ENCODE measurements around the gene GLT1D1. TPM values are rescaled to one million over a fixed set of nuclear protein-coding genes. Genes with fewer than 3 reads are reported as not detected.

The GLT1D1 gene
- total RNA-seq, 4 donors from 2014 or later, result not detected

- Histone ChIP-seq H3K27ac (no peak overlapping the region), H3K4me1 (no peaks in the 10 kb centered on the region), H3K4me3 (no peak overlapping the region), H3K36me3 (no peaks in the 10 kb centered on the region), H3K27me3 (no peaks in the 10 kb centered on the region), H3K9me3 (no peaks in the 10 kb centered on the region)
- 60 to 83% methylated on average over 1 to 12 of the region's 12 CpGs for WGBS, 2 donors (ENCODE audit: low coverage in 1 of 2)
- intact Hi-C loops (cut with DNase I; ENCODE audit: low total_unique reads) (no loop called here), in situ Hi-C loops (cut with MboI; ENCODE audit: low pct_ligation_motif_present in 1 of 4, low pct_unique_long_range_greater_than_20kb in 1 of 4, low sequenced_read_pairs in 3 of 4) (no loop called here)
- DNase-seq, result no peak
- TF ChIP-seq POLR2A (IDR thresholded peaks at IDR 0.05), result no peak
- no peak for TF ChIP-seq EP300 (IDR thresholded peaks at IDR 0.05; ENCODE audit: low read depth)
- TF ChIP-seq POLR2AphosphoS5 (IDR thresholded peaks at IDR 0.05), result no peak
- no peak for TF ChIP-seq CTCF (IDR thresholded peaks at IDR 0.05)
Observed at GRCh38 chr12:128929057-128929456, 75.8 kb downstream of the GLT1D1 start.

- Histone ChIP-seq H3K27me3 (no peaks in the 10 kb centered on the region), H3K4me1 (no peaks in the 10 kb centered on the region), H3K36me3 (no peaks in the 10 kb centered on the region), H3K27ac (no peak overlapping the region), H3K4me3 (no peak overlapping the region), H3K9me3 (no peaks in the 10 kb centered on the region)
- 66% methylated on average over 7 to 13 of the region's 13 CpGs for WGBS, 2 donors (ENCODE audit: low coverage in 1 of 2)
- no peak for TF ChIP-seq POLR2AphosphoS5 (IDR thresholded peaks at IDR 0.05)
- no peak for TF ChIP-seq POLR2A (IDR thresholded peaks at IDR 0.05)
- no peak for TF ChIP-seq CTCF (IDR thresholded peaks at IDR 0.05)
- no peak for TF ChIP-seq EP300 (IDR thresholded peaks at IDR 0.05; ENCODE audit: low read depth)
- intact Hi-C loops (cut with DNase I; ENCODE audit: low total_unique reads) (no loop called here), in situ Hi-C loops (cut with MboI; ENCODE audit: low pct_ligation_motif_present in 1 of 4, low pct_unique_long_range_greater_than_20kb in 1 of 4, low sequenced_read_pairs in 3 of 4) (no loop called here)
- no peak for DNase-seq
Observed at GRCh38 chr12:128930606-128931005, 77.3 kb downstream of the GLT1D1 start.

- 86% methylated on average over 20 of the region's 20 CpGs; no CpG with 5 or more reads in 1 of the 2 donors for WGBS, 2 donors (ENCODE audit: low coverage in 1 of 2)
- Histone ChIP-seq H3K4me1 (no peaks in the 10 kb centered on the region), H3K27ac (no peak overlapping the region), H3K4me3 (no peak overlapping the region), H3K27me3 (no peaks in the 10 kb centered on the region), H3K36me3 (no peaks in the 10 kb centered on the region), H3K9me3 (no peaks in the 10 kb centered on the region)
- in situ Hi-C loops (cut with MboI; ENCODE audit: low pct_ligation_motif_present in 1 of 4, low pct_unique_long_range_greater_than_20kb in 1 of 4, low sequenced_read_pairs in 3 of 4), result no loop called here
- no peak for DNase-seq
- intact Hi-C loops (cut with DNase I; ENCODE audit: low total_unique reads), result no loop called here
- TF ChIP-seq EP300 (IDR thresholded peaks at IDR 0.05; ENCODE audit: low read depth), result no peak
- no peak for TF ChIP-seq POLR2A (IDR thresholded peaks at IDR 0.05)
- TF ChIP-seq POLR2AphosphoS5 (IDR thresholded peaks at IDR 0.05), result no peak
- no peak for TF ChIP-seq CTCF (IDR thresholded peaks at IDR 0.05)
Observed at GRCh38 chr12:128932521-128932920, 79.2 kb downstream of the GLT1D1 start.

GRCh38 chr12:128933039-128933438 lies 79.8 kb downstream of the GLT1D1 start:
- Histone ChIP-seq H3K27ac (no peak overlapping the region), H3K27me3 (no peaks in the 10 kb centered on the region), H3K4me1 (no peaks in the 10 kb centered on the region), H3K9me3 (no peaks in the 10 kb centered on the region), H3K4me3 (no peak overlapping the region), H3K36me3 (no peaks in the 10 kb centered on the region)
- WGBS, 2 donors (ENCODE audit: low coverage in 1 of 2), result 83 to 100% methylated on average over 8 to 27 of the region's 27 CpGs
- intact Hi-C loops (cut with DNase I; ENCODE audit: low total_unique reads) (no loop called here), in situ Hi-C loops (cut with MboI; ENCODE audit: low pct_ligation_motif_present in 1 of 4, low pct_unique_long_range_greater_than_20kb in 1 of 4, low sequenced_read_pairs in 3 of 4) (no loop called here)
- TF ChIP-seq EP300 (IDR thresholded peaks at IDR 0.05; ENCODE audit: low read depth), result no peak
- TF ChIP-seq POLR2A (IDR thresholded peaks at IDR 0.05), result no peak
- no peak for TF ChIP-seq CTCF (IDR thresholded peaks at IDR 0.05)
- no peak for TF ChIP-seq POLR2AphosphoS5 (IDR thresholded peaks at IDR 0.05)
- DNase-seq, result no peak

All from transverse colon (tissue), 4 donors.